HG03457 (cell line): ENCODE data around the gene PUS1.
"Not testable (repeated sequence)": the region's sequence is repeated elsewhere in the genome, so short reads cannot be mapped to it uniquely, and the experiment has no call there.

Experiments
- ATAC-seq: cut with Tn5 transposase; IDR thresholded peaks from one replicate; pipeline ENCODE4 v1.9.1; 2021; ENCODE audit warnings: moderate number of reproducible peaks; ENCODE audit not compliant: unreplicated experiment

The PUS1 gene

GRCh38 chr12:131933387-131933786, 4.3 kb downstream of the PUS1 start:
- ATAC-seq = no peak

- no peak for ATAC-seq
Measured at GRCh38 chr12:131934535-131934934, 5.5 kb downstream of the PUS1 start.

GRCh38 chr12:131938082-131938481, 9.0 kb downstream of the PUS1 start:
- ATAC-seq = no peak

- no peak for ATAC-seq
Measured at GRCh38 chr12:131939007-131939406, 9.9 kb downstream of the PUS1 start.

- ATAC-seq = no peak
Measured at GRCh38 chr12:131940141-131940547, 11.1 kb downstream of the PUS1 start.

GRCh38 chr12:131941116-131941986, 12.3 kb downstream of the PUS1 start:
- no peak for ATAC-seq

GRCh38 chr12:131941987-131942341, 12.9 kb downstream of the PUS1 start:
- no peak for ATAC-seq

GRCh38 chr12:131942671-131943070, 13.6 kb downstream of the PUS1 start:
- no peak for ATAC-seq

- no peak for ATAC-seq
Measured at GRCh38 chr12:131943389-131943788, 14.3 kb downstream of the PUS1 start.

- ATAC-seq = no peak
Measured at GRCh38 chr12:131943876-131944275, 14.8 kb downstream of the PUS1 start.

- ATAC-seq = no peak
Measured at GRCh38 chr12:131944601-131945251, 15.7 kb downstream of the PUS1 start.

GRCh38 chr12:131946757-131947156, 17.7 kb downstream of the PUS1 start:
- no peak for ATAC-seq

- ATAC-seq = no peak
Measured at GRCh38 chr12:131947482-131948027, 18.5 kb downstream of the PUS1 start.

- no peak for ATAC-seq
Measured at GRCh38 chr12:131948166-131948712, 19.2 kb downstream of the PUS1 start.

- not testable (repeated sequence) for ATAC-seq
Measured at GRCh38 chr12:131948713-131949430, 19.8 kb downstream of the PUS1 start.

GRCh38 chr12:131949431-131950181, 20.5 kb downstream of the PUS1 start, which contains the start of gene EP400:
Gene EP400 (plus strand): TSS chr12:131949942. CDS start chr12:131960620, 10,678 bp downstream.
- peak; percentile 76 for ATAC-seq

GRCh38 chr12:131950182-131950913, 21.3 kb downstream of the PUS1 start:
- peak; percentile 19 for ATAC-seq

- ATAC-seq = not testable (repeated sequence)
Measured at GRCh38 chr12:131953810-131954209, 24.7 kb downstream of the PUS1 start.

- not testable (repeated sequence) for ATAC-seq
Measured at GRCh38 chr12:131954460-131954859, 25.4 kb downstream of the PUS1 start.

- no peak for ATAC-seq
Measured at GRCh38 chr12:131959116-131959515, 30.0 kb downstream of the PUS1 start.
